Spleen (tissue), 11 donors: ENCODE data around the gene UGT3A2. TPM values are rescaled to one million over a fixed set of nuclear protein-coding genes. Genes with fewer than 3 reads are reported as not detected.

Experiments
- DNase-seq: peaks from one replicate; pipeline ENCODE4 v3.0.0-alpha.2; 2020
- H3K27ac ChIP-seq, 8 donors: fragments of 200-600 bp; sonication (generic) in 7 of 8; 1 replicate in 4 of 8; 2 replicates in 4 of 8; pipeline versions ENCODE4 v1.5.0 to v1.8.0; 2016 to 2021; ENCODE audit warnings: inconsistent platforms in 4 of 8, mild to moderate bottlenecking in 4 of 8, moderate library complexity in 1 of 8
- H3K27me3 ChIP-seq, 7 donors: fragments of 200-600 bp; sonication (generic) in 6 of 7; replicated peaks in 1 of 7; 1 replicate in 4 of 7; 2 replicates in 3 of 7; pipeline versions ENCODE4 v1.5.0 to v1.8.0; 2016 to 2021; ENCODE audit warnings: inconsistent platforms in 3 of 7, mild to moderate bottlenecking in 1 of 7
- H3K36me3 ChIP-seq, 6 donors: fragments of 200-600 bp; sonication (generic) in 5 of 6; 1 replicate in 4 of 6; 2 replicates in 2 of 6; pipeline versions ENCODE4 v1.5.0 to v1.8.0; 2016 to 2021; ENCODE audit warnings: inconsistent platforms in 2 of 6
- H3K4me1 ChIP-seq, 6 donors: fragments of 200-600 bp; sonication (generic) in 5 of 6; 1 replicate in 3 of 6; 2 replicates in 3 of 6; pipeline versions ENCODE4 v1.5.0 to v1.8.0; 2016 to 2021; ENCODE audit warnings: inconsistent platforms in 3 of 6
- H3K4me3 ChIP-seq, 8 donors: fragments of 200-600 bp; sonication (generic) in 7 of 8; 1 replicate in 4 of 8; 2 replicates in 4 of 8; pipeline versions ENCODE4 v1.5.0 to v1.8.0; 2016 to 2021; ENCODE audit warnings: inconsistent platforms in 4 of 8, mild to moderate bottlenecking in 4 of 8, moderate library complexity in 2 of 8
- H3K9me3 ChIP-seq, 8 donors: fragments of 200-600 bp; sonication (generic) in 7 of 8; 1 replicate in 4 of 8; 2 replicates in 4 of 8; pipeline versions ENCODE4 v1.5.0 to v1.8.0; 2016 to 2021; ENCODE audit warnings: inconsistent platforms in 4 of 8
- CTCF ChIP-seq, 11 experiments: fragments of 200-600 bp in 7 of 11; fragments of 450-650 bp in 4 of 11; sonication (generic) in 4 of 11; IDR thresholded peaks in 8 of 11; conservative IDR thresholded peaks in 3 of 11; 1 replicate in 7 of 11; 2 replicates in 4 of 11; pipeline versions ENCODE4 v1.4.0 to v1.8.0; 2016 to 2021; ENCODE audit warnings: antibody characterized with exemption in 11 of 11, inconsistent platforms in 4 of 11, mild to moderate bottlenecking in 1 of 11
- POLR2A ChIP-seq, 3 donors: fragments of 450-650 bp; IDR thresholded peaks; one replicate each; pipeline ENCODE4 v1.5.1; 2017; ENCODE audit warnings: antibody characterized with exemption in 3 of 3, mild to moderate bottlenecking in 1 of 3
- POLR2AphosphoS5 ChIP-seq, 3 donors: sonication (generic); formaldehyde crosslinking; IDR thresholded peaks; one replicate each; pipeline ENCODE4 v1.5.1; 2017; ENCODE audit warnings: antibody characterized with exemption in 3 of 3
- WGBS, 5 donors: extraction: QIAGEN DNeasy Blood & Tissue Kit in 3 of 5; methylation state at CpG; one replicate each; pipeline versions ENCODE4 v1.1.5 to v1.1.7; 2013 to 2018; 5-methylcytosine and 5-hydroxymethylcytosine counted together
- intact Hi-C: fragments of 100-400 bp; cut with DNase I; formaldehyde crosslinking; loops from one replicate; pipeline ENCODE4 v1.15.0; 2023; ENCODE audit warnings: low total_unique reads
- polyA plus RNA-seq, 3 donors: library from polyadenylated mRNA; stranded (reverse); fragments of 200-250 nt; gene quantifications; one replicate each; pipeline ENCODE4 v1.2.1, GENCODE V29; 2013
- total RNA-seq, 7 donors: library from RNA; depleted of rRNA in 3 of 7; stranded (reverse); fragments of >200 nt in 3 of 7; fragmentation: NEBNext Ultra II Directional in 4 of 7; extraction: Animal tissue kit (Norgen Biotek cat#: 25700) in 4 of 7; gene quantifications; one replicate each; pipeline versions ENCODE4 v1.1.0 to v1.2.1, GENCODE V29; 2016 to 2021
- donor health status: healthy with polysubstance abuse.
- donor health status: DM: no; HTN: no; CAD: no; lungs with moderate emphysema.
- donor health status: DM: no; HTN: no; CAD: no.
- donor health status: Bipolar disorder and iron deficiency.
- donor health status: healthy.
- donor health status: DM: no; HTN: no; CAD: no.
- donor health status: DM: yes; HTN: yes; CAD: no.

The UGT3A2 gene
- total and polyA plus RNA-seq, 10 donors: 0.04 to 2.2 (median 1.0) TPM; not detected in 2

DNA sequence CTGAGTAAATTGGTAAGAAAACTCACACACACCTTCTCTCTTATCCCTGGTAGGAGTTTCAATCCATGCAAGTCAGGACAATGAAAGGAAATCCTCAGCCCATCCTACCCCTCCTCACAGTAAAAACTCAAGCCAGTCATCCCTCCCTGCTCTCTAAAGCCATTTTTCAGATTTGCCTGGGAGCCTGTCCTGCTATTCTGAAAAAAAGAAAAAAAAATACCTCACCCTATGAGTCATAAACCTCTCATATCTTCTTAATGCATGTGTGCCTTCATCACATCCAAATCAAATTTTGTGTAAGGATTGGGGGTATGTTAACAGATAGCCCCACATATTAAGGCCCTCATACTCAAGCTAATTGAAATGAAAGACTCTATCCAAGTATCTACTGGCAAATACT is 14.1 kb downstream of the UGT3A2 start:
- intact Hi-C loops: no loop called here
- H3K36me3 ChIP-seq: no peaks in the 10 kb centered on the region

GRCh38 chr5:36049949-36050348 is 16.7 kb downstream of the UGT3A2 start:
- H3K36me3 ChIP-seq: no peaks in the 10 kb centered on the region
- H3K9me3 ChIP-seq: no peaks in the 10 kb centered on the region
- no peak overlapping the region for H3K27ac ChIP-seq
- H3K27me3 ChIP-seq: no peaks in the 10 kb centered on the region
- intact Hi-C loops: no loop called here
- no peak for TF ChIP-seq CTCF (IDR thresholded peaks at IDR 0.05 in 8 of 11, conservative IDR thresholded peaks at IDR 0.05 in 3 of 11)
- no peak for TF ChIP-seq POLR2A (IDR thresholded peaks at IDR 0.05)
- no peak for TF ChIP-seq POLR2AphosphoS5 (IDR thresholded peaks at IDR 0.05)
- DNase-seq: no peak
- H3K4me1 ChIP-seq: peaks cover 0 to 7% (median 0%) of the 10 kb centered on the region in 6 donors
- 78 to 93% (median 83%) methylated on average over 4 of the region's 4 CpGs for WGBS, 5 donors
- no peak overlapping the region for H3K4me3 ChIP-seq

More for the DNA sequence above, 14.1 kb downstream of the UGT3A2 start:
- DNase-seq: no peak
- no peak overlapping the region for H3K4me3 ChIP-seq
- H3K9me3 ChIP-seq: no peaks in the 10 kb centered on the region
- H3K27ac ChIP-seq: no peak overlapping the region
- no peak for TF ChIP-seq POLR2A (IDR thresholded peaks at IDR 0.05)
- TF ChIP-seq CTCF (IDR thresholded peaks at IDR 0.05 in 8 of 11, conservative IDR thresholded peaks at IDR 0.05 in 3 of 11): no peak
- no peak for TF ChIP-seq POLR2AphosphoS5 (IDR thresholded peaks at IDR 0.05)
- H3K27me3 ChIP-seq: no peaks in the 10 kb centered on the region
- H3K4me1 ChIP-seq: peaks cover 0 to 5% (median 0%) of the 10 kb centered on the region in 6 donors

GRCh38 chr5:36047384-36048160 is 19.1 kb downstream of the UGT3A2 start:
- Histone ChIP-seq H3K4me3 (no peak overlapping the region), H3K27me3 (no peaks in the 10 kb centered on the region), H3K4me1 (peaks cover 0 to 7% (median 0%) of the 10 kb centered on the region in 6 donors), H3K9me3 (no peaks in the 10 kb centered on the region), H3K27ac (peak overlapping the region in 4 of 8 donors; percentile 0 to 64 (median 49)), H3K36me3 (no peaks in the 10 kb centered on the region)
- no peak for TF ChIP-seq POLR2AphosphoS5 (IDR thresholded peaks at IDR 0.05)
- TF ChIP-seq POLR2A (IDR thresholded peaks at IDR 0.05): no peak
- no peak for TF ChIP-seq CTCF (IDR thresholded peaks at IDR 0.05 in 8 of 11, conservative IDR thresholded peaks at IDR 0.05 in 3 of 11)
- WGBS, 5 donors: 65 to 80% (median 75%) methylated on average over 3 of the region's 3 CpGs
- DNase-seq: no peak
- intact Hi-C loops: no loop called here

- no peak overlapping the region for H3K4me3 ChIP-seq
- H3K27me3 ChIP-seq: no peaks in the 10 kb centered on the region
- intact Hi-C loops: no loop called here
- WGBS, 5 donors: 77 to 89% (median 81%) methylated on average over 3 of the region's 3 CpGs
- H3K9me3 ChIP-seq: no peaks in the 10 kb centered on the region
- no peaks in the 10 kb centered on the region for H3K36me3 ChIP-seq
- peaks cover 0 to 7% (median 0%) of the 10 kb centered on the region in 6 donors for H3K4me1 ChIP-seq
- no peak for DNase-seq
- H3K27ac ChIP-seq: no peak overlapping the region
- TF ChIP-seq CTCF (IDR thresholded peaks at IDR 0.05 in 8 of 11, conservative IDR thresholded peaks at IDR 0.05 in 3 of 11) (no peak), POLR2A (IDR thresholded peaks at IDR 0.05) (no peak), POLR2AphosphoS5 (IDR thresholded peaks at IDR 0.05) (no peak)
Observed at GRCh38 chr5:36045895-36046294, 20.8 kb downstream of the UGT3A2 start.
